ENCODE results near the gene THSD7B. TPM values are rescaled to one million over a fixed set of nuclear protein-coding genes. Genes with fewer than 3 reads are reported as not detected.

The THSD7B gene
- total RNA-seq, 1 donor, result under 0.01 TPM

GRCh38 chr2:136901732-136902131, 136.4 kb downstream of the THSD7B start:
- Histone ChIP-seq H3K36me3 (ENCODE audit: insufficient read depth, low read length) (no peaks in the 10 kb centered on the region), H3K4me2 (ENCODE audit: insufficient read depth, low read length) (no peak overlapping the region), H3K79me2 (ENCODE audit: insufficient read depth, low read length) (no peaks in the 10 kb centered on the region), H2AFZ (ENCODE audit: low read length) (no peak overlapping the region), H3K27ac (ENCODE audit: low read depth, low read length) (no peak overlapping the region), H3K9me3 (ENCODE audit: low read depth, low read length) (no peaks in the 10 kb centered on the region), H3K27me3 (ENCODE audit: insufficient read depth, low read length) (no peaks in the 10 kb centered on the region), H3K4me1 (ENCODE audit: insufficient read depth, low read length) (no peaks in the 10 kb centered on the region), H3K4me3 (ENCODE audit: insufficient read depth, low read length) (no peak overlapping the region), H4K20me1 (ENCODE audit: insufficient read depth, low read length) (no peaks in the 10 kb centered on the region)
- no peak for DNase-seq (ENCODE audit: insufficient read length, low spot score, missing footprints)
- no peak for TF ChIP-seq CTCF (IDR thresholded peaks at IDR 0.05; ENCODE audit: extremely low read depth, low read depth, low read length)

GRCh38 chr2:136905779-136906178, 140.4 kb downstream of the THSD7B start:
- H2AFZ ChIP-seq (ENCODE audit: low read length), result no peak overlapping the region
- no peaks in the 10 kb centered on the region for H3K9me3 ChIP-seq (ENCODE audit: low read depth, low read length)
- no peak for TF ChIP-seq CTCF (IDR thresholded peaks at IDR 0.05; ENCODE audit: extremely low read depth, low read depth, low read length)

GRCh38 chr2:136909777-136910176, 144.4 kb downstream of the THSD7B start:
- H3K4me1 ChIP-seq (ENCODE audit: insufficient read depth, low read length), result no peaks in the 10 kb centered on the region
- no peaks in the 10 kb centered on the region for H3K79me2 ChIP-seq (ENCODE audit: insufficient read depth, low read length)
- H3K4me2 ChIP-seq (ENCODE audit: insufficient read depth, low read length), result no peak overlapping the region
- H3K27me3 ChIP-seq (ENCODE audit: insufficient read depth, low read length), result no peaks in the 10 kb centered on the region
- H3K4me3 ChIP-seq (ENCODE audit: insufficient read depth, low read length), result no peak overlapping the region
- H3K36me3 ChIP-seq (ENCODE audit: insufficient read depth, low read length), result no peaks in the 10 kb centered on the region
- no peaks in the 10 kb centered on the region for H3K9me3 ChIP-seq (ENCODE audit: low read depth, low read length)
- TF ChIP-seq CTCF (IDR thresholded peaks at IDR 0.05; ENCODE audit: extremely low read depth, low read depth, low read length), result no peak
- no peak overlapping the region for H3K27ac ChIP-seq (ENCODE audit: low read depth, low read length)
- H2AFZ ChIP-seq (ENCODE audit: low read length), result no peak overlapping the region
- DNase-seq (ENCODE audit: insufficient read length, low spot score, missing footprints), result no peak
- H4K20me1 ChIP-seq (ENCODE audit: insufficient read depth, low read length), result no peaks in the 10 kb centered on the region

More at GRCh38 chr2:136905779-136906178, 140.4 kb downstream of the THSD7B start:
- no peaks in the 10 kb centered on the region for H3K36me3 ChIP-seq (ENCODE audit: insufficient read depth, low read length)
- H3K27ac ChIP-seq (ENCODE audit: low read depth, low read length), result no peak overlapping the region
- no peaks in the 10 kb centered on the region for H3K4me1 ChIP-seq (ENCODE audit: insufficient read depth, low read length)
- DNase-seq (ENCODE audit: insufficient read length, low spot score, missing footprints), result no peak
- no peak overlapping the region for H3K4me3 ChIP-seq (ENCODE audit: insufficient read depth, low read length)
- no peaks in the 10 kb centered on the region for H3K27me3 ChIP-seq (ENCODE audit: insufficient read depth, low read length)
- H3K4me2 ChIP-seq (ENCODE audit: insufficient read depth, low read length), result no peak overlapping the region
- no peaks in the 10 kb centered on the region for H3K79me2 ChIP-seq (ENCODE audit: insufficient read depth, low read length)
- H4K20me1 ChIP-seq (ENCODE audit: insufficient read depth, low read length), result no peaks in the 10 kb centered on the region

GRCh38 chr2:136916131-136916530, 150.8 kb downstream of the THSD7B start:
- H3K4me1 ChIP-seq (ENCODE audit: insufficient read depth, low read length), result no peaks in the 10 kb centered on the region
- H3K36me3 ChIP-seq (ENCODE audit: insufficient read depth, low read length), result no peaks in the 10 kb centered on the region
- no peaks in the 10 kb centered on the region for H3K79me2 ChIP-seq (ENCODE audit: insufficient read depth, low read length)
- no peaks in the 10 kb centered on the region for H3K27me3 ChIP-seq (ENCODE audit: insufficient read depth, low read length)
- no peak for TF ChIP-seq CTCF (IDR thresholded peaks at IDR 0.05; ENCODE audit: extremely low read depth, low read depth, low read length)
- H3K4me3 ChIP-seq (ENCODE audit: insufficient read depth, low read length), result no peak overlapping the region
- H3K27ac ChIP-seq (ENCODE audit: low read depth, low read length), result no peak overlapping the region
- H4K20me1 ChIP-seq (ENCODE audit: insufficient read depth, low read length), result no peaks in the 10 kb centered on the region
- no peaks in the 10 kb centered on the region for H3K9me3 ChIP-seq (ENCODE audit: low read depth, low read length)
- no peak overlapping the region for H2AFZ ChIP-seq (ENCODE audit: low read length)
- no peak for DNase-seq (ENCODE audit: insufficient read length, low spot score, missing footprints)
- H3K4me2 ChIP-seq (ENCODE audit: insufficient read depth, low read length), result no peak overlapping the region

Measured in osteoblast (primary cell).